Measurements from ENCODE around the gene ST6GAL1. TPM values are rescaled to one million over a fixed set of nuclear protein-coding genes. Genes with fewer than 3 reads are reported as not detected.

Gene ST6GAL1
- total and polyA plus RNA-seq, 4 experiments from 2014 or later, result 165 to 232 (median 197) TPM

GRCh38 chr3:186976837-186977750, 46.8 kb downstream of the ST6GAL1 start:
- Histone ChIP-seq H3K4me1 (ENCODE audit: insufficient read depth, low read length) (no peaks in the 10 kb centered on the region), H3K4me3 (ENCODE audit: low read length in 2 of 2) (no peak overlapping the region), H3K36me3 (ENCODE audit: insufficient read depth, low read length) (peaks cover 71% of the 10 kb centered on the region), H3K9me3 (ENCODE audit: control insufficient read depth in 1 of 2, low read length in 2 of 2) (no peaks in the 10 kb centered on the region), H3K27ac (ENCODE audit: low read depth, low read length) (no peak overlapping the region), H3K27me3 (ENCODE audit: insufficient read depth, low read length) (no peaks in the 10 kb centered on the region)
- H3K4me3 Mint-ChIP-seq, result no peak overlapping the region
- intact Hi-C loops (cut with micrococcal nuclease), result no loop called here
- peak overlapping the region in 4 of 7 donors; percentile 2 to 77 (median 40) for H3K27ac Mint-ChIP-seq
- peaks cover 73 to 82% of the 10 kb centered on the region in 2 donors for H3K36me3 Mint-ChIP-seq
- DNase-seq, result no peak
- ChIA-PET CTCF (ENCODE audit: partially characterized antibody) (interaction anchor here (1.4 to 2.9 kb wide), 2 partner anchors 8 to 128 kb away, joined by 3 to 13 read pairs; no protein-coding TSS in a partner anchor), POLR2A (ENCODE audit: partially characterized antibody) (no interaction called here)
- peaks cover 21 to 40% (median 23%) of the 10 kb centered on the region in 4 donors for H3K4me1 Mint-ChIP-seq
- no peaks in the 10 kb centered on the region for H3K9me3 Mint-ChIP-seq
- no peaks in the 10 kb centered on the region for H3K27me3 Mint-ChIP-seq

GRCh38 chr3:186978712-186979111, 48.4 kb downstream of the ST6GAL1 start:
- Mint-ChIP-seq H3K27me3 (no peaks in the 10 kb centered on the region), H3K9me3 (no peaks in the 10 kb centered on the region), H3K36me3 (peaks cover 73 to 81% of the 10 kb centered on the region in 2 donors), H3K4me3 (no peak overlapping the region), H3K4me1 (peaks cover 22 to 33% (median 24%) of the 10 kb centered on the region in 4 donors), H3K27ac (peak overlapping the region in 5 of 7 donors; percentile 3 to 89 (median 47))
- H3K27ac ChIP-seq (ENCODE audit: low read depth, low read length), result no peak overlapping the region
- H3K36me3 ChIP-seq (ENCODE audit: insufficient read depth, low read length), result peaks cover 69% of the 10 kb centered on the region
- ChIA-PET POLR2A (ENCODE audit: partially characterized antibody) (interaction anchor here (0.5 to 1.7 kb wide), 4 partner anchors 10 to 411 kb away, joined by 3 to 6 read pairs (median 3); partner anchors contain the start of genes ST6GAL1 and TBCCD1), CTCF (ENCODE audit: partially characterized antibody) (interaction anchor here (0.7 to 2.9 kb wide), 3 partner anchors 10 to 129 kb away, joined by 3 to 13 read pairs (median 3); no protein-coding TSS in a partner anchor)
- H3K4me3 ChIP-seq (ENCODE audit: low read length in 2 of 2), result no peak overlapping the region
- H3K9me3 ChIP-seq (ENCODE audit: control insufficient read depth in 1 of 2, low read length in 2 of 2), result no peaks in the 10 kb centered on the region
- no peaks in the 10 kb centered on the region for H3K27me3 ChIP-seq (ENCODE audit: insufficient read depth, low read length)
- DNase-seq, result no peak
- H3K4me1 ChIP-seq (ENCODE audit: insufficient read depth, low read length), result no peaks in the 10 kb centered on the region
- intact Hi-C loops (cut with micrococcal nuclease), result no loop called here

- CTCF ChIA-PET (ENCODE audit: partially characterized antibody), result interaction anchor here (0.5 to 2.9 kb wide), 5 partner anchors 8 to 133 kb away, joined by 3 to 13 read pairs (median 3); no protein-coding TSS in a partner anchor
- Histone ChIP-seq H3K27me3 (ENCODE audit: insufficient read depth, low read length) (no peaks in the 10 kb centered on the region), H3K4me3 (ENCODE audit: low read length in 2 of 2) (no peak overlapping the region), H3K4me1 (ENCODE audit: insufficient read depth, low read length) (no peaks in the 10 kb centered on the region), H3K27ac (ENCODE audit: low read depth, low read length) (no peak overlapping the region), H3K9me3 (ENCODE audit: control insufficient read depth in 1 of 2, low read length in 2 of 2) (no peaks in the 10 kb centered on the region), H3K36me3 (ENCODE audit: insufficient read depth, low read length) (peaks cover 64% of the 10 kb centered on the region)
- H3K4me3 Mint-ChIP-seq, result no peak overlapping the region
- no peak for DNase-seq
- no peak overlapping the region for H3K27ac Mint-ChIP-seq
- POLR2A ChIA-PET (ENCODE audit: partially characterized antibody), result interaction anchor here (1.0 to 1.6 kb wide), 2 partner anchors 10 to 48 kb away, joined by 4 read pairs; no protein-coding TSS in a partner anchor
- H3K27me3 Mint-ChIP-seq, result no peaks in the 10 kb centered on the region
- H3K4me1 Mint-ChIP-seq, result peaks cover 26 to 32% (median 27%) of the 10 kb centered on the region in 4 donors
- peaks cover 71 to 81% of the 10 kb centered on the region in 2 donors for H3K36me3 Mint-ChIP-seq
- intact Hi-C loops (cut with micrococcal nuclease), result no loop called here
- H3K9me3 Mint-ChIP-seq, result no peaks in the 10 kb centered on the region
Measured at GRCh38 chr3:186979852-186980251, 49.5 kb downstream of the ST6GAL1 start.

- Histone ChIP-seq H3K4me1 (ENCODE audit: insufficient read depth, low read length) (no peaks in the 10 kb centered on the region), H3K36me3 (ENCODE audit: insufficient read depth, low read length) (peaks cover 53% of the 10 kb centered on the region), H3K4me3 (ENCODE audit: low read length in 2 of 2) (no peak overlapping the region), H3K9me3 (ENCODE audit: control insufficient read depth in 1 of 2, low read length in 2 of 2) (no peaks in the 10 kb centered on the region), H3K27me3 (ENCODE audit: insufficient read depth, low read length) (no peaks in the 10 kb centered on the region), H3K27ac (ENCODE audit: low read depth, low read length) (no peak overlapping the region)
- DNase-seq, result no peak
- Mint-ChIP-seq H3K4me3 (no peak overlapping the region), H3K4me1 (peaks cover 22 to 28% (median 25%) of the 10 kb centered on the region in 4 donors), H3K27me3 (no peaks in the 10 kb centered on the region), H3K9me3 (no peaks in the 10 kb centered on the region), H3K36me3 (peaks cover 65 to 73% of the 10 kb centered on the region in 2 donors), H3K27ac (peak overlapping the region in 3 of 7 donors; percentile 21 to 94 (median 48))
- CTCF ChIA-PET (ENCODE audit: partially characterized antibody), result interaction anchor here (1.1 to 1.6 kb wide), 5 partner anchors 8 to 132 kb away, joined by 3 to 8 read pairs (median 3); no protein-coding TSS in a partner anchor
- POLR2A ChIA-PET (ENCODE audit: partially characterized antibody), result interaction anchor here (1.0 to 1.6 kb wide), 4 partner anchors 8 to 50 kb away, joined by 4 read pairs; no protein-coding TSS in a partner anchor
- intact Hi-C loops (cut with micrococcal nuclease), result no loop called here
Measured at GRCh38 chr3:186980989-186981388, 50.7 kb downstream of the ST6GAL1 start.

GRCh38 chr3:186983659-186984058, 53.3 kb downstream of the ST6GAL1 start:
- peaks cover 33 to 50% (median 37%) of the 10 kb centered on the region in 4 donors for H3K4me1 Mint-ChIP-seq
- H3K4me3 Mint-ChIP-seq, result no peak overlapping the region
- peaks cover 66 to 71% of the 10 kb centered on the region in 2 donors for H3K36me3 Mint-ChIP-seq
- ChIA-PET POLR2A (ENCODE audit: partially characterized antibody) (no interaction called here), CTCF (ENCODE audit: partially characterized antibody) (interaction anchor here (1.3 kb wide), 2 partner anchors 134 to 156 kb away, joined by 3 to 4 read pairs; partner anchors contain the start of gene RPL39L)
- Histone ChIP-seq H3K27me3 (ENCODE audit: insufficient read depth, low read length) (no peaks in the 10 kb centered on the region), H3K9me3 (ENCODE audit: control insufficient read depth in 1 of 2, low read length in 2 of 2) (no peaks in the 10 kb centered on the region), H3K36me3 (ENCODE audit: insufficient read depth, low read length) (peaks cover 43% of the 10 kb centered on the region), H3K4me1 (ENCODE audit: insufficient read depth, low read length) (no peaks in the 10 kb centered on the region), H3K4me3 (ENCODE audit: low read length in 2 of 2) (no peak overlapping the region), H3K27ac (ENCODE audit: low read depth, low read length) (no peak overlapping the region)
- no peak for DNase-seq
- H3K27ac Mint-ChIP-seq, result peak overlapping the region in 4 of 7 donors; percentile 5 to 78 (median 38)
- H3K9me3 Mint-ChIP-seq, result no peaks in the 10 kb centered on the region
- no peaks in the 10 kb centered on the region for H3K27me3 Mint-ChIP-seq
- intact Hi-C loops (cut with micrococcal nuclease), result no loop called here

GRCh38 chr3:186984064-186984463, 53.7 kb downstream of the ST6GAL1 start:
- intact Hi-C loops (cut with micrococcal nuclease), result no loop called here
- H3K36me3 ChIP-seq (ENCODE audit: insufficient read depth, low read length), result peaks cover 39% of the 10 kb centered on the region
- Mint-ChIP-seq H3K9me3 (no peaks in the 10 kb centered on the region), H3K4me1 (peaks cover 35 to 54% (median 39%) of the 10 kb centered on the region in 4 donors), H3K27ac (peak overlapping the region in 5 of 7 donors; percentile 23 to 51 (median 38)), H3K36me3 (peaks cover 66 to 69% of the 10 kb centered on the region in 2 donors), H3K4me3 (no peak overlapping the region), H3K27me3 (no peaks in the 10 kb centered on the region)
- H3K27ac ChIP-seq (ENCODE audit: low read depth, low read length), result no peak overlapping the region
- H3K9me3 ChIP-seq (ENCODE audit: control insufficient read depth in 1 of 2, low read length in 2 of 2), result no peaks in the 10 kb centered on the region
- H3K27me3 ChIP-seq (ENCODE audit: insufficient read depth, low read length), result no peaks in the 10 kb centered on the region
- ChIA-PET CTCF (ENCODE audit: partially characterized antibody) (interaction anchor here (1.3 kb wide), 2 partner anchors 135 to 156 kb away, joined by 3 to 4 read pairs; partner anchors contain the start of gene RPL39L), POLR2A (ENCODE audit: partially characterized antibody) (no interaction called here)
- H3K4me1 ChIP-seq (ENCODE audit: insufficient read depth, low read length), result no peaks in the 10 kb centered on the region
- H3K4me3 ChIP-seq (ENCODE audit: low read length in 2 of 2), result no peak overlapping the region
- no peak for DNase-seq

Measured in CD4-positive, alpha-beta memory T cell (primary cell).